ENCODE data around the gene TBC1D10A. TPM values are rescaled to one million over a fixed set of nuclear protein-coding genes. Genes with fewer than 3 reads are reported as not detected.
A peak's percentile ranks its signal among the peaks of the same experiment; 100 is the strongest.

TBC1D10A gene
- polyA plus RNA-seq, 1 of the 3 experiments (the other 2 are of a cell fraction), result 15.3 TPM

- H3K4me3 ChIP-seq (ENCODE audit: low read depth in 2 of 2, low read length in 1 of 2), result no peak overlapping the region
- H3K27ac ChIP-seq (ENCODE audit: low read depth in 2 of 2, low read length in 1 of 2), result peak overlapping the region in 1 of 2 experiments; percentile 34; a peak in 2 of 4 replicates
- H3K36me3 ChIP-seq (replicated peaks in 1 of 2; ENCODE audit: control insufficient read depth in 1 of 2, insufficient read depth in 2 of 2, low read length in 1 of 2), result no peaks in the 10 kb centered on the region
- no peak overlapping the region for H2AFZ ChIP-seq (ENCODE audit: low read depth)
- ChIA-PET POLR2A (interaction anchor here (3.4 kb wide), 1 partner anchor 10 kb away, joined by 12 read pairs; no protein-coding TSS in a partner anchor), CTCF (interaction anchor here (0.9 to 1.2 kb wide), 3 partner anchors 12 to 83 kb away, joined by 3 read pairs; no protein-coding TSS in a partner anchor)
- no peaks in the 10 kb centered on the region for H3F3A ChIP-seq (replicated peaks; ENCODE audit: insufficient read depth)
- DNase-seq, result peak; percentile 55
- no peaks in the 10 kb centered on the region for H4K20me1 ChIP-seq (ENCODE audit: insufficient read depth)
- no peak overlapping the region for H3K9ac ChIP-seq
- H3K9me2 ChIP-seq, result no peaks in the 10 kb centered on the region
- TF ChIP-seq SMC3 (IDR thresholded peaks at IDR 0.05; ENCODE audit: low read depth, low read length) (no peak), RAD21 (IDR thresholded peaks at IDR 0.05; ENCODE audit: low read length) (no peak), POLR2AphosphoS5 (IDR thresholded peaks at IDR 0.05; ENCODE audit: low read depth, low read length) (no peak), MAX (IDR thresholded peaks at IDR 0.05; ENCODE audit: low read depth) (no peak), FOSL2 (IDR thresholded peaks at IDR 0.05; ENCODE audit: borderline replicate concordance, low read depth) (no peak), ELF1 (IDR thresholded peaks at IDR 0.05) (no peak), YY1 (IDR thresholded peaks at IDR 0.05; ENCODE audit: low read depth) (no peak), NRF1 (IDR thresholded peaks at IDR 0.05; ENCODE audit: low read depth, low read length) (no peak), GABPA (IDR thresholded peaks at IDR 0.05; ENCODE audit: low read depth) (no peak), IRF3 (IDR thresholded peaks at IDR 0.05; ENCODE audit: low read depth, low read length) (no peak), USF2 (IDR thresholded peaks at IDR 0.05; ENCODE audit: borderline replicate concordance, low read depth, low read length) (no peak), NFIC (IDR thresholded peaks at IDR 0.05; ENCODE audit: borderline replicate concordance) (no peak), RXRA (IDR thresholded peaks at IDR 0.05; ENCODE audit: borderline replicate concordance, low read depth) (no peak), USF1 (IDR thresholded peaks at IDR 0.05; ENCODE audit: borderline replicate concordance, low read depth) (no peak)
- no peaks in the 10 kb centered on the region for H3K27me3 ChIP-seq (ENCODE audit: insufficient read depth)
- 81% methylated on average over 18 of the region's 19 CpGs for WGBS (ENCODE audit: low lambda C conversion rate)
- peaks cover 0 to 12% of the 10 kb centered on the region in 2 experiments; a peak in 1 of 4 replicates for H3K4me1 ChIP-seq (ENCODE audit: control insufficient read depth in 1 of 2, insufficient read depth in 2 of 2, low read depth in 1 of 2, low read length in 1 of 2)
- no peak overlapping the region for H3K4me2 ChIP-seq
- H3K9me3 ChIP-seq, result no peaks in the 10 kb centered on the region
- no peaks in the 10 kb centered on the region for H3K79me2 ChIP-seq (ENCODE audit: insufficient read depth)
Observed at GRCh38 chr22:30370641-30371230, 44.0 kb upstream of the TBC1D10A start.

- H3K9ac ChIP-seq, result no peak overlapping the region
- CTCF ChIA-PET, result interaction anchor here (1.0 to 1.4 kb wide), 2 partner anchors 11 to 19 kb away, joined by 3 read pairs; partner anchors contain the start of genes CCDC157, RNF215 and SF3A1
- no peak for DNase-seq
- no peak overlapping the region for H3K27ac ChIP-seq (ENCODE audit: low read depth in 2 of 2, low read length in 1 of 2)
- H3K79me2 ChIP-seq (ENCODE audit: insufficient read depth), result no peaks in the 10 kb centered on the region
- H3K4me1 ChIP-seq (ENCODE audit: control insufficient read depth in 1 of 2, insufficient read depth in 2 of 2, low read depth in 1 of 2, low read length in 1 of 2), result peaks cover 0 to 8% of the 10 kb centered on the region in 2 experiments; a peak in 1 of 4 replicates
- H4K20me1 ChIP-seq (ENCODE audit: insufficient read depth), result no peaks in the 10 kb centered on the region
- no peak overlapping the region for H3K4me2 ChIP-seq
- H3F3A ChIP-seq (replicated peaks; ENCODE audit: insufficient read depth), result no peaks in the 10 kb centered on the region
- no peaks in the 10 kb centered on the region for H3K9me2 ChIP-seq
- H3K36me3 ChIP-seq (replicated peaks in 1 of 2; ENCODE audit: control insufficient read depth in 1 of 2, insufficient read depth in 2 of 2, low read length in 1 of 2), result no peaks in the 10 kb centered on the region
- no peak overlapping the region for H3K4me3 ChIP-seq (ENCODE audit: low read depth in 2 of 2, low read length in 1 of 2)
- 90% methylated on average over 3 of the region's 9 CpGs for WGBS (ENCODE audit: low lambda C conversion rate)
- H3K9me3 ChIP-seq, result no peaks in the 10 kb centered on the region
- POLR2A ChIA-PET, result interaction anchor here (1.6 kb wide), 1 partner anchor 12 kb away, joined by 6 read pairs; the partner anchor contains the start of genes CCDC157 and SF3A1
- H2AFZ ChIP-seq (ENCODE audit: low read depth), result no peak overlapping the region
- H3K27me3 ChIP-seq (ENCODE audit: insufficient read depth), result no peaks in the 10 kb centered on the region
- no peak for TF ChIP-seq USF2 (IDR thresholded peaks at IDR 0.05; ENCODE audit: borderline replicate concordance, low read depth, low read length)
- TF ChIP-seq GATA2 (CRISPR knock-in tag; IDR thresholded peaks at IDR 0.05), result no peak
- no peak for TF ChIP-seq YY1 (IDR thresholded peaks at IDR 0.05; ENCODE audit: low read depth)
- no peak for TF ChIP-seq MAX (IDR thresholded peaks at IDR 0.05; ENCODE audit: low read depth)
- TF ChIP-seq FOSL2 (IDR thresholded peaks at IDR 0.05; ENCODE audit: borderline replicate concordance, low read depth), result no peak
- TF ChIP-seq REST (IDR thresholded peaks at IDR 0.05; ENCODE audit: low read depth, low read length), result no peak
- no peak for TF ChIP-seq IRF3 (IDR thresholded peaks at IDR 0.05; ENCODE audit: low read depth, low read length)
Observed at GRCh38 chr22:30368420-30368819, 41.7 kb upstream of the TBC1D10A start.
